Measurements from ENCODE around the gene PCGF3.

PCGF3 gene

DNA sequence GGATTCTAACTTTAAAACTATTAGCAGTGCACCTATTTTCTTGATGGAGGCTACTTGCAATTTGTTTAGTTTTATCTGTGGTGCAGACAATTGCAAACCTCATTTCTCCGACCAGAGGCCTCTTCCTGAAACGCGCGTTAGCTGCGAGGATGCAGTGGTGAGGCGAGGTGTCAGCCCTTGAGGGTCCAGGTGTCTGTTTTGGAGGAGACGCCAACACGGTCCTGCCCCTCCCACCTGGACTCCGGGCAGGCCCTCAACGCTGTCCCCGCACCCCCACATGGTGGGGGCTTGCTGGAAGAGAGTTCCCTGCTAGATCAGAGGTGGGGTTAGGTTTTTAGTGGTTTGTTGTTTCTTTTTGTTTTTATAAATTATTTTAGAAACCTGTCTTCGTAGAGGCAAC is 34.4 kb downstream of the PCGF3 start:
- no peak overlapping the region for H3K27ac ChIP-seq

DNA sequence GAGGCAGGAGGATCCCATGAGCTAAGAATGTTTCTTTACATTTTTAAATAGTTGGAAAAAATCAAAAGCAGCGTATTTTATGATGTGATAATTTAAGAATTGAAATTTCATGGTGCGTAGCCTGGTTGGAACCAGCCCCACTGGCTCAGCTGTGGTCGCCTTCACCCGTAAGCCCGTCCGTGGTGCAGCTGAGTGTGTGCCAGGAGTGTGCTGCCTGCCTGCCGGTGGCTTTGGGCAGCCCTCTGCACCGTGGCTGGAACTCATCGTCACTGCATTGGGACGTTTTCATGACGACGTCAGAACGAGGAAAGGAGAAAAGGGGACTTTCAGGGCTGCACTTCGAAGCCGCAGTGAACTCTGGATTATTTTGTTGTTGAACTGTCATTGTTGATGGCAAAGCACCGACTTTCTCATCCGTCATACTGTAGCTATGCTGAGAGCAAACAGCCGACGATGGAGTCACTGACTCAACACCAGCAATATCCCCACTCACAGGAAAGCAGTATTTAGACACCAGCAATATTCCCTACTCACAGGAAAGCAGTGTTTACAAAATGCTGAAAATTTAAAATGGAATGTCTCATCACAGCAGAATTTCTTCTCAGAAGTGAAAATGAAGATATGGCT is 35.1 kb downstream of the PCGF3 start:
- TF ChIP-seq, protein P1, sequence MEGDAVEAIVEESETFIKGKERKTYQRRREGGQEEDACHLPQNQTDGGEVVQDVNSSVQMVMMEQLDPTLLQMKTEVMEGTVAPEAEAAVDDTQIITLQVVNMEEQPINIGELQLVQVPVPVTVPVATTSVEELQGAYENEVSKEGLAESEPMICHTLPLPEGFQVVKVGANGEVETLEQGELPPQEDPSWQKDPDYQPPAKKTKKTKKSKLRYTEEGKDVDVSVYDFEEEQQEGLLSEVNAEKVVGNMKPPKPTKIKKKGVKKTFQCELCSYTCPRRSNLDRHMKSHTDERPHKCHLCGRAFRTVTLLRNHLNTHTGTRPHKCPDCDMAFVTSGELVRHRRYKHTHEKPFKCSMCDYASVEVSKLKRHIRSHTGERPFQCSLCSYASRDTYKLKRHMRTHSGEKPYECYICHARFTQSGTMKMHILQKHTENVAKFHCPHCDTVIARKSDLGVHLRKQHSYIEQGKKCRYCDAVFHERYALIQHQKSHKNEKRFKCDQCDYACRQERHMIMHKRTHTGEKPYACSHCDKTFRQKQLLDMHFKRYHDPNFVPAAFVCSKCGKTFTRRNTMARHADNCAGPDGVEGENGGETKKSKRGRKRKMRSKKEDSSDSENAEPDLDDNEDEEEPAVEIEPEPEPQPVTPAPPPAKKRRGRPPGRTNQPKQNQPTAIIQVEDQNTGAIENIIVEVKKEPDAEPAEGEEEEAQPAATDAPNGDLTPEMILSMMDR (IDR thresholded peaks at IDR 0.05), result no peak
- no peak for TF ChIP-seq ZFX (IDR thresholded peaks at IDR 0.05; ENCODE audit: borderline replicate concordance)
- no peak overlapping the region for H3K27ac ChIP-seq

More for the DNA sequence above, 34.4 kb downstream of the PCGF3 start:
- TF ChIP-seq, protein P1 (IDR thresholded peaks at IDR 0.05), result no peak
- no peak for TF ChIP-seq ZFX (IDR thresholded peaks at IDR 0.05; ENCODE audit: borderline replicate concordance)

DNA sequence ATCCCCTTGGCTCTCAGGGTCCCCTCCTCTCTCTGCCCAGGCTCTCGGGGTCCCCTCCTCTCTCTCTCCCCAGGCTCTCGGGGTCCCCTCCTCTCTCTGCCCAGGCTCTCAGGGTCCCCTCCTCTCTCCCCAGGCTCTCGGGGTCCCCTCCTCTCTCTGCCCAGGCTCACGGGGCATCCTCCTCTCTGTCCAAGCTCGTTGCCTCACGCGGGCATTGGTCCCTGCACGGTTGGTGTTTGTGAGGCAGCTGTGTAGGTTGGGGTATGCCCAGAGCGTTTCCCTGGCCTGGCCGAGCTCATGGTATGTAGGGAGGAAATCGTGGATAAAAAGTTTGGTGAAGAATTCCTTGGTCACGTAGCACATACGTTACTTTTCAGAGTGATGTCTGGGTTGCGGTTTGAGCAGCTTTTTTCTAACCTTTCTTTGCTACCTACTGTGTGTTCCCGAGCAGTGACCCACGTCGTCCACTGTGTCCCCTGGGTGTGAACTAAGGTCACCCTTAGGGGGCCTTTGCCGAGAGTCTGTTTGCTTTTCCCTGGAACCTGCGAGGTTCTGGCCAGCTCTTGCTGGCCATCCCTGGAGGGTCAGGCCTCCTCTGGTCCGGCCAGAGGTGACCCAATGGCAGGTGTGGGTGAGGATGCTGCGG is 36.6 kb downstream of the PCGF3 start:
- no peak overlapping the region for H3K27ac ChIP-seq
- TF ChIP-seq, protein P1 (IDR thresholded peaks at IDR 0.05), result no peak
- TF ChIP-seq ZFX (IDR thresholded peaks at IDR 0.05; ENCODE audit: borderline replicate concordance), result no peak

DNA sequence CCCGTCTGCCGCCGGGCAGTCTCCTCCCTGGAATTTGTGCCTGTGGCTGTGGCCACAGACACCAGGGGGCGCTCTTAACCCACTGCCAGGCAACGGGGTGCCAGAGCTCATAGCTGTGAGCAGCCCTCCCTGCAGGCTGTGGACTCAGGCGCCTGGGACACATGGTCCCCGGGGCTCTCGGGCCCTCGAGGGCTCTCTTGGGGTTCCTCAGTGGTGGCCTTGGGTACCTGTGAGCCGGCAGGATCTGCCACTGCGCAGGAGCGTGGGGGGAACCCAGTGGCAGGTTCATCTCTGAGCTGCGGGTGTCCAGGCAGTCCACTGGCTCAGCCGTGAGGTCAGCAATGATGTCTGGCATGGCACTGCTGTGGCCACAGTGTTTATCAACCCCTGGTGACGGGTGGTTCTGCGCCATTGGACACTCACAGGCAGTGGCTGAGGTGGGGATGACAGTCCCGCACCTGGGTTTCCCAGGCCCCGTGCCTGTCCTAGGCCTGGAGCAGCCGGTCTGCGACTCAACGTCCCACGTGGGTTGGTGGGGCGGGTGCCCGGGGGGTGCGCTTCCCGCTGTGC is 37.2 kb downstream of the PCGF3 start:
- no peak overlapping the region for H3K27ac ChIP-seq
- no peak for TF ChIP-seq ZFX (IDR thresholded peaks at IDR 0.05; ENCODE audit: borderline replicate concordance)
- TF ChIP-seq, protein P1 (IDR thresholded peaks at IDR 0.05), result peak; percentile 98

DNA sequence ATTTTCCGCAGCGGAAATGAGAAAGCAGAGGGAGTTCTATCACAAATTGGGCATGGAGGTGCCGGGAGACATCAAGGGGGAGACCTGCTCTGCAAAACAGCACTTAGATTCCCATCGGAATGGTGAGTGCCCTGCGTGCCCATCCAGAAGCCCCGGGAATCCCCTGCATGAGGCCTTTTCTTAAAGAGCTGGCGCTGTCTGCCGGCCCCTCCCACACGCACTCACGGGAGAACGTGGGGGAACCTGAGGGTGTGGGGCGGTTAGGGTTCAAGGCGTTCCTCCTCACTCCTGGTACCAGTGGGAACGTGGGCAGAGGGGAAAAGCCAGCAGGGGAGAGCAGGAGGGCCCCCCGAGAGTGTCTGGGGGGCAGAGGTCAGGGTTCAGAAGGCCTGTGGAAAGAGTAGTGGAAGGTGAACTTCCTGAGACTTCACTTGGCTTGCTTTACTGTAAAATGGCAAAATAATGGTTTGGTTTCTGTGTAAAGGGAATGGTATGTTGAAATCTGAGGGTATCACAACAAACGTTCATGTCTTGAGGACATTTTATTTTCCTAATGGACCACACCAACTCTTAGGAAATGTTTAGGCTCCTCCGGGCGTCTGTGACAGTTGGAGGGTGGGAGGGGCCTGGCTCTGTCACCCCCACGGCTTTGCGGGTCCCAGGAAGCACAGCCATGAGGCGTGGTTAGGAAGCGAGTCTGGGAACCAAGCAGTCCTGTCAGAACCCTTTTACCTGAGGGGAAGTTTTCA is 38.0 kb downstream of the PCGF3 start:
- H3K27ac ChIP-seq, result peak overlapping the region; percentile 37; the same call in 1 of the 2 replicates
- TF ChIP-seq, protein P1 (IDR thresholded peaks at IDR 0.05), result no peak
- TF ChIP-seq ZFX (IDR thresholded peaks at IDR 0.05; ENCODE audit: borderline replicate concordance), result no peak

DNA sequence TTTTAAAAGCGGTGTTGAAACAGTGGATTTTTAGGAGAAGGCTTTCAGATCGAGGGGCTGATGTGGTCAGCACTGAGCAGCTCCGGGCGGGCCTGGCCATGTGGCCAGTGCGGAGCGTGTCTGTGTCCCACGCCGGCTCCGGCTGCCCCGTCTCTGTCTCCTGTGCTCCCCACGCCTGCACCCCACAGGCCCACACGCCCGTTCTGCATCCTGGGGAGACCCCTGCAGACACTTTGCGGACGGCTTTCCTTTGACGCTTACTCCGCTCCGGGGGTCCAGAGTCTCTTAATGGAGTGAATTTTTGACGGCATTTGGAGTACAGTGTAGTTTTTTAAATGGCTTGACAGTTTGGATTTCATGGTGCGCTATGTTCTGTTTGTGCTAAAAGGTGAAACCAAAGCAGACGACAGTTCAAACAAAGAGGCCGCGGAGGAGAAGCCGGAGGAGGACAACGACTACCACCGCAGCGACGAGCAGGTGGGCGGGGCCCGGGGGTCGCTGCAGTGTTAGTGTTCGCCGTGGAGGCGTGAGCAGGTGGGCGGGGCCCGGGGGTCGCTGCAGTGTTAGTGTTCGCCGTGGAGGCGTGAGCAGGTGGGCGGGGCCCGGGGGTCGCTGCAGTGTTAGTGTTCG is 38.7 kb downstream of the PCGF3 start:
- H3K27ac ChIP-seq, result peak overlapping the region; percentile 37; the same call in 1 of the 2 replicates
- no peak for TF ChIP-seq ZFX (IDR thresholded peaks at IDR 0.05; ENCODE audit: borderline replicate concordance)
- TF ChIP-seq, protein P1 (IDR thresholded peaks at IDR 0.05), result no peak

All from 22Rv1 (cell line).